ENCODE data around the gene SPESP1. TPM values are rescaled to one million over a fixed set of nuclear protein-coding genes. Genes with fewer than 3 reads are reported as not detected.

The SPESP1 gene
- total RNA-seq, 3 donors from 2014 or later: 0.29 to 3.8 (median 1.3) TPM

GRCh38 chr15:68894208-68894607, 36.1 kb upstream of the SPESP1 start:
- intact Hi-C loops (cut with DNase I, micrococcal nuclease): no loop called here
- no peaks in the 10 kb centered on the region for H3K36me3 ChIP-seq (ENCODE audit: low read depth)
- H3K4me3 ChIP-seq: no peak overlapping the region
- no peaks in the 10 kb centered on the region for H3K4me1 ChIP-seq (ENCODE audit: low read depth)
- DNase-seq (no peak), ATAC-seq (no peak)
- TF ChIP-seq CTCF (IDR thresholded peaks at IDR 0.05): no peak
- no peaks in the 10 kb centered on the region for H3K9me3 ChIP-seq

GRCh38 chr15:68896178-68896577, 34.1 kb upstream of the SPESP1 start:
- H3K9me3 ChIP-seq: no peaks in the 10 kb centered on the region
- ATAC-seq (no peak), DNase-seq (no peak)
- no peak for TF ChIP-seq CTCF (IDR thresholded peaks at IDR 0.05)
- intact Hi-C loops (cut with DNase I, micrococcal nuclease): no loop called here
- no peaks in the 10 kb centered on the region for H3K4me1 ChIP-seq (ENCODE audit: low read depth)
- no peak overlapping the region for H3K4me3 ChIP-seq
- H3K36me3 ChIP-seq (ENCODE audit: low read depth): no peaks in the 10 kb centered on the region

- H3K4me3 ChIP-seq: no peak overlapping the region
- no peak for TF ChIP-seq CTCF (IDR thresholded peaks at IDR 0.05)
- no peak for DNase-seq
- no peaks in the 10 kb centered on the region for H3K4me1 ChIP-seq (ENCODE audit: low read depth)
- H3K36me3 ChIP-seq (ENCODE audit: low read depth): no peaks in the 10 kb centered on the region
- H3K9me3 ChIP-seq: no peaks in the 10 kb centered on the region
- intact Hi-C loops (cut with DNase I, micrococcal nuclease): no loop called here
- no peak for ATAC-seq
Measured at GRCh38 chr15:68897016-68897415, 33.3 kb upstream of the SPESP1 start.

GRCh38 chr15:68900027-68900426, 30.3 kb upstream of the SPESP1 start:
- H3K4me3 ChIP-seq: no peak overlapping the region
- ATAC-seq: peak; percentile 22
- no peak for TF ChIP-seq CTCF (IDR thresholded peaks at IDR 0.05)
- no peaks in the 10 kb centered on the region for H3K36me3 ChIP-seq (ENCODE audit: low read depth)
- H3K9me3 ChIP-seq: no peaks in the 10 kb centered on the region
- intact Hi-C loops (cut with DNase I, micrococcal nuclease): no loop called here
- no peak for DNase-seq
- H3K4me1 ChIP-seq (ENCODE audit: low read depth): no peaks in the 10 kb centered on the region

GRCh38 chr15:68907396-68907923, 22.9 kb upstream of the SPESP1 start:
- no peak for TF ChIP-seq CTCF (IDR thresholded peaks at IDR 0.05)
- intact Hi-C loops (cut with DNase I, micrococcal nuclease): no loop called here
- DNase-seq (no peak), ATAC-seq (no peak)
- Histone ChIP-seq H3K4me1 (ENCODE audit: low read depth) (no peaks in the 10 kb centered on the region), H3K4me3 (no peak overlapping the region), H3K36me3 (ENCODE audit: low read depth) (no peaks in the 10 kb centered on the region), H3K9me3 (no peaks in the 10 kb centered on the region)

- no peaks in the 10 kb centered on the region for H3K4me1 ChIP-seq (ENCODE audit: low read depth)
- H3K9me3 ChIP-seq: no peaks in the 10 kb centered on the region
- ATAC-seq (no peak), DNase-seq (no peak)
- no peaks in the 10 kb centered on the region for H3K36me3 ChIP-seq (ENCODE audit: low read depth)
- TF ChIP-seq CTCF (IDR thresholded peaks at IDR 0.05): no peak
- intact Hi-C loops (cut with DNase I, micrococcal nuclease): no loop called here
- no peak overlapping the region for H3K4me3 ChIP-seq
Measured at GRCh38 chr15:68909601-68910100, 20.7 kb upstream of the SPESP1 start.

Data from mucosa of descending colon (tissue), 3 donors.